ENCODE measurements around the gene GYPA.
"Not testable (repeated sequence)": the region's sequence is repeated elsewhere in the genome, so short reads cannot be mapped to it uniquely, and the experiment has no call there.

The GYPA gene

DNA sequence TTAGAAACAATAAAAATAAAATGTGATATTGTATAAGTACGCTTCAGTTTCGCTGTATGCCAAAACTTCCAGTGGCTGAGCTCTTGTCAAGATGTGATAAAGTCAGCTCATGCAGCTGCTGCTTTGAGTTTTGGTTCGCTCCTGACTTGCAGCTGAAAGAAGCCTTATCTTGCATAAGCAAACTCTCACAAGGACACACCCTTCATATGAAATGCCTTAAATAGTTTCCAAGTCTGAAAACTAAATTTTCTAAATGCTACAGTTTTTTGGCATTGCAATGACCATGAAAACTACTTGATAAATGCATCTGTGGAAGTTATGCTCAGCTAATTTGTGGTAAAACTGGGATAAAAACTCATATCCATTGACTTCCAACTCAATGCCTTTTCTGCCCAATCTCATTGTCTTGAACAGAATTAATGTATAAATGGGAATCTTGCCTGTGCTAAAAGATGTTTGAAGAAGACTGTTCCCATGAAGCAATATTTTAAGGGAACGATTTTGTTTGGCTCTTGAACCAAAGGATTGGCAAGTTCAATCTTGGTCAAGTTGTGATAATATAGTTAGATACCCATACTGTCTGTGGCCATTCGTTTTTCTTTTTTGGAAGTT is 11.7 kb downstream of the GYPA start:
- not testable (repeated sequence) for DNase-seq

- not testable (repeated sequence) for DNase-seq
Observed at GRCh38 chr4:144125109-144125508, 15.4 kb downstream of the GYPA start.

GRCh38 chr4:144123982-144124635 is 16.4 kb downstream of the GYPA start:
- DNase-seq = not testable (repeated sequence)

DNA sequence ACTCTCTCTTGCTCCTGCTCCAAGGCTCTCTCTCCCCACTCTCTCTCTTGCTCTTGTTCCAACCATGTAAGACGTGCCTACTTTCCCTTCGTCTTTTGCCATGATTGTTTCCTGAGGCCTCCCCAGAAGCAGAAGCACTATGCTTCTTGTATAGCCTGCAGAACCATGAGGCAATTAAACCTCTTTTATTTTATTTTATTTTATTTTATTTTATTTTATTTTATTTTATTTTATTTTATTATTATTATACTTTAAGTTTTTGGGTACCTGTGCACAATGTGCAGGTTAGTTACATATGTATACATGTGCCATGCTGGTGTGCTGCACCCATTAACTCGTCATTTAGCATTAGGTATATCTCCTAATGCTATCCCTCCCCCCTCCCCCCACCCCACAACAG is 17.2 kb downstream of the GYPA start:
- not testable (repeated sequence) for DNase-seq

GRCh38 chr4:144119752-144120151 is 20.8 kb downstream of the GYPA start:
- DNase-seq = not testable (repeated sequence)

- no peak for DNase-seq
Observed at GRCh38 chr4:144115519-144115918, 25.0 kb downstream of the GYPA start.

DNA sequence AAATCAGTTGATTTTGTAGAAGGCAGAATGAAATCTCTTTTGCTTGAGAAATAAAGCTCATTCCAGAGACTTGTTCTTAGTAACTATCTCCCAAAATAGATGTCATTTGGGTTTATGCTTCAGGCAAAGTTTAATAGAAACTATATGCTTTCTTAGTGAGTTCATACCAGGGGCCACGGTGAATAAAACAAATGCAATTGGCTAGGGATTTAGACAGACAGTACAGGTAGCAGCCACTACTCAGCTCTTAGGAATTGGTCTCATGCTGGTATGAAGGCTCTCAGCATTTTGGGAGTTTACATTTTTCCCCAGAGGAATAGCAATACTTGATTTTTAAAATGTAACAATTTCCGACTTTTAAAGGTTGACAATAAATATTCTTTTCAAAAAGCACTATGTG is 27.0 kb downstream of the GYPA start:
- no peak for DNase-seq

DNA sequence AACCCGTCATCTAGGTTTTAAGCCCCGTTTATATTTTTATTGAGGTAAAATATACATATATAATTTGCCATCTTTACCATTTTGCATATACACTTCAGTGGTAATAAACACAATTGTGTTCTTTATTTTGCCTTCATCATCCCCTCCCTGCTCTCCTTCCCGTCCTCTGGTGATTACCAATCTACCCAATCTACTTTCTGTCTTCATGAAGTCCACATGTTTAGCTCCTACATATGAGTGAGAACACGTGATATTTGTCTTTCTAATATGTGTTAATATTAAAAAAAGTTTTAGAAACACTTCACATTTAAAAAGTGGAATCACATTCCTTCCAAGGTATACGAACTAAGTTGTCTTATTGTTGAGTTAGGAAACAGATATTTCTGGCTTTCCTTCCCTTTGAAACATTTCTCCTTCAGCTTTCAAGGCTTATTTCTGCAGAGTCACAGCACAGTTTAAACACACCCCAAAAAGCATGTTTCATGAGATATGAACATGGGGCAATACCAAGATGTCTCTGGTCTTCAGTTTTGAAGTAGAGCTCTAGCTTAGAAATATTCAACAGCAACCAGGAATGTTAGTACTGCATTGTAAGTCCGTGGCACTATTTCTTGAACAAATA is 35.9 kb downstream of the GYPA start:
- DNase-seq = no peak

DNA sequence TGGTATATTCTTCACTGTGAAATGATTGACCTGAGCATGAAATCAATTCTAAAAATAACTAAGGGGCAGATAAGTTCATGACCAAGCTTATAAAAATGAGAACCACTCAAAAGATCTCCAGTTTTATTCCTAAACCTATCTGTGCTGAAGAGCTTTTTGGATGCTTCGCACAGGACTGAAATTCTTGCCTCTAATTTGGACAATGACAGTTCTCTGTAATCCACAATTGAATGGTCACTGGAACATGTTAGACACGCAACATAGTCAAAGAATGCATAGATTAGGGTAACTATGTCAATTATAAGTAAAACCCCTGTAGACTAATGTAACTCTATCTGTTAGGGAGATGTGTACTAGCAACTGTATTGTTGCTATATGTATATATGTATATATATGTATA is 42.7 kb downstream of the GYPA start:
- not testable (repeated sequence) for DNase-seq

DNA sequence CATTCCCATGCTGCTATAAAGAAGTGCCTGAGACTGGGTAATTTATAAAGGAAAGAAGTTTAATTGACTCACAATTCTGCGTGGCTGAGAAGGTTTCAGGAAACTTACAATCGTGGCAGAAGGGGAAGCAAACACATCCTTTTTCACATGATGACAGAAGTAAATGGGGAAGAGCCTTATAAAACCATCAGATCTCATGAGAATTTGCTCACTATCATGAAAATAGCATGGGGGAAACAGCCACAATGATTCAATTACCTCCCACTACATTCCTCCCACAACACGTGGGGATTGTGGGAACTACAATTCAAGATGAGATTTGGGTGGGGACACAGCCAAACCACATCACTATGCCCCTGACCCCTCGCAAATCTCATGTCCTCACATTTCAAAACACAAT is 46.5 kb downstream of the GYPA start:
- DNase-seq = not testable (repeated sequence)

DNA sequence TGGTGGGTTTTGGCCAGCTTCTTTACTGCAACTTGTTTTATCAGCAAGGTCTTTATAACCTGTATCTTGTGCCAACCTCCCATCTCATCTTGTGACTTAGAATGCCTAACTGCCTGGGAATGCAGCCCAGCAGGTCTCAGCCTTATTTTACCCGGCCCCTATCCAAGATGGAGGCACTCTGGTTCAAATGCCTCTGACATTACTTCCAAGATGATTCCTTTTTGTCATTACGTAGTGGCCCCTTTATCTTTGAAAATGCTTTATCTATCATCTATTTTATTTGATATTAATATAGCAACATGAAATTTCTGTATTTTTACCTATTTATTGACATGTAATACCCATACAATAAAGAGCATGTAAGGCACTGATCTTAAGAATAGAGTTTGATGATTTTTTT is 49.3 kb downstream of the GYPA start:
- not testable (repeated sequence) for DNase-seq

GRCh38 chr4:144090744-144091143 is 49.8 kb downstream of the GYPA start:
- no peak for DNase-seq

DNA sequence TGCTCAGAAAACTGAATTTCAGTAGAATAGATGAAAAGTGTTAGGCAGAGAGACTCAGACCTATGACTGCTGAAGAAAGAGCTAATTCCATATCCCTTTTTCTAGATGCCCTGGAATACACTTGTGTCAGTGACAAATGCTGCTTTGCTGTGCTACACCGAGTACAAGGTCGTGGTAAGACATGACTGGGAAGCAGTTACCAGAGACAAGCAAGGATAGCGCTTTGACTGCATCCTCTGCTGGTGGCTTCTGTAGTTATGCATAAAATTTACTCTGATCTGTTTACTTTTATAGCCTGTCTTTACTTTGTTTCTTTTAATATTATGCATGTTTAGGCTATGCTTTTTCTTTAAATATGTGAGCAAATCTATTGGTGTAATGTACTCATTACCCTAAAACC is 58.5 kb downstream of the GYPA start:
- DNase-seq = not testable (repeated sequence)

GRCh38 chr4:144080135-144080534 is 60.4 kb downstream of the GYPA start:
- not testable (repeated sequence) for DNase-seq

DNA sequence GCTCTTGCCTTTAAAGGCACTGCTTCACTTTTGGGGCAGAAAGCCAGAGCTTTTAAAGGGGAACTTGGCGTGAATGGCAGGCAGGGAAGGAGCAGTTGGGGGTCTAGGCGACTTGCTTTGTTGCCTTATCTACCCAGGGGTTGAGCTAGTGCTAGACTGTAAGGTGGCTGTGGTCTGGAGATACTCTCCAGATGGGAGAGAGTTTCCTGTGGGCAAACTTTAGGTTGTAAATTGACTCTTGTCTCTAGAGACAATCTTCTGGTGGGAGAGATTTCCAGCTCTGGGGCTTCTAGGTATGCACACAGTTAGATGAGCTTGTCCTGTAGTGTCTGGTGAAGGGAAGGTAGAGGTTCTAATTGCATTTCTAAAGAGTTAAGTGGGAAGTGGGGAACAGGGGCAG is 61.8 kb downstream of the GYPA start:
- not testable (repeated sequence) for DNase-seq

GRCh38 chr4:144061556-144061955 is 79.0 kb downstream of the GYPA start:
- not testable (repeated sequence) for DNase-seq

DNA sequence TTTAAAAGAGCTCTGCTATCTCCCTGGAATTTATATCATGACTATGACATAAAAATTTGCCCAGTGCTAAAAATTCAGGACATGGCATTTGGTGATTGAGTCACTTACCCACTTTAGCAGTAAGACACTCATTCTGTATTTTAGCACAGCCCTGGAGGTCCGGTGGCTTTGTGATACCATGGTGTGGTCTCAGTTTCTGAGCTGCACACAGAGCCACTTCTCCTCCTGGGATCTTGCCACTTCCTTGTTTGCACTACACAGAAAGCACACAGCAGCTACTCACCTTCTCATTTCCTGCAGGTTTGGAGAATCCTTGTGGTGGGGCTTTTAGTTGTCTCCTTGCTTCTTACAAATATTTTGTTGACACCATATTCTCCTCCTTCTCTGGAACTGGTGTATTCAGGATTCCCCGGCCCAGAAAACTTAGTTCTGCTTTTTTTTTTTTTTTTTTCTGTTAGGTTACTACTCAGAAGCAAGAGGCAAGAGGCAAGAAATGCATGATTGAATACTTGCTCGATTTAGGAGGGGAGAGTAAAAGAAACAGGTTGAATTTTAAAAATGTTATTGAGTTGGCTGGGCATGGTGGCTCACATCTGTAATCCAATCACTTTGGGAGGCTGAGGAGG is 80.2 kb downstream of the GYPA start:
- DNase-seq = not testable (repeated sequence)
